ENCODE measurements around the gene TSPAN18. TPM values are rescaled to one million over a fixed set of nuclear protein-coding genes. Genes with fewer than 3 reads are reported as not detected.

TSPAN18 gene
- polyA plus RNA-seq, 1 donor from 2014 or later, result 2.1 TPM

DNA sequence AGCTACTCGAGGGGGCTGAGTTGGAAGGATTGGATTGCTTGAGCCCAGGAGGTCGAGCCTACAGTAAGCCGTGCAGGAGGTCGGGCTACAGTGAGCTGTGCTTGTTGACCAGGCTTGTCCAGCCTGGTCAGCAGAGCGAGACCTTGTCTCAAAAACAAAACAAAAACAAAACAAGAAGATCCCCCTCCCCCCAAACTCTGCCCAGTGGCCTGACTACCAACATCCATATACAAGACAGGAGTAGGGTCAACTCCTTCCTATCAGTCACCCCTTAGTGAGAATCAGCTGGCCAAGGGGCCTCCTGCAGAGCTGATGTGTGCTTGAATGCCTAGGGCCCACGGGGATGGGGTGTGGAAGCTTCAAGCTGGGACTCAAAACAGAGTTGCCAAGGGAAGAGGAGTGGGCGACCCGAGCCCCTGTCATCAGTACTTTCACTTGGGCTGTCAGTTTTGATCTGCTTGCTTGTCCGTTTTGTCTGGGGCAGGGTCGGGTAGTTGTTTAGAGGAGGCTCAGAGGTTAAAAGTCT lies 942 bp upstream of the TSPAN18 start:
- Mint-ChIP-seq H3K27ac (peak overlapping the region in 2 of 3 donors; percentile 73 to 95), H3K9me3 (no peaks in the 10 kb centered on the region), H3K4me1 (peaks cover 3 to 11% (median 10%) of the 10 kb centered on the region in 3 donors), H3K4me3 (peak overlapping the region; percentile 81 to 97 (median 89)), H3K36me3 (no peaks in the 10 kb centered on the region), H3K27me3 (peaks cover 5% of the 10 kb centered on the region)

GRCh38 chr11:44727114-44727372 lies 281 bp downstream of the TSPAN18 start:
- H3K27ac Mint-ChIP-seq, result no peak overlapping the region
- peaks cover 3 to 13% (median 11%) of the 10 kb centered on the region in 3 donors for H3K4me1 Mint-ChIP-seq
- no peak overlapping the region for H3K4me3 Mint-ChIP-seq

GRCh38 chr11:44727373-44728287 lies 868 bp downstream of the TSPAN18 start:
- no peaks in the 10 kb centered on the region for H3K36me3 Mint-ChIP-seq
- no peaks in the 10 kb centered on the region for H3K9me3 Mint-ChIP-seq
- peak overlapping the region in 1 of 3 donors; percentile 62 for H3K27ac Mint-ChIP-seq
- H3K27me3 Mint-ChIP-seq, result peaks cover 5% of the 10 kb centered on the region
- peak overlapping the region; percentile 80 to 93 (median 87) for H3K4me3 Mint-ChIP-seq
- H3K4me1 Mint-ChIP-seq, result peaks cover 3 to 13% (median 11%) of the 10 kb centered on the region in 3 donors

More at GRCh38 chr11:44727114-44727372, 281 bp downstream of the TSPAN18 start:
- no peaks in the 10 kb centered on the region for H3K36me3 Mint-ChIP-seq
- H3K27me3 Mint-ChIP-seq, result peaks cover 5% of the 10 kb centered on the region
- no peaks in the 10 kb centered on the region for H3K9me3 Mint-ChIP-seq

DNA sequence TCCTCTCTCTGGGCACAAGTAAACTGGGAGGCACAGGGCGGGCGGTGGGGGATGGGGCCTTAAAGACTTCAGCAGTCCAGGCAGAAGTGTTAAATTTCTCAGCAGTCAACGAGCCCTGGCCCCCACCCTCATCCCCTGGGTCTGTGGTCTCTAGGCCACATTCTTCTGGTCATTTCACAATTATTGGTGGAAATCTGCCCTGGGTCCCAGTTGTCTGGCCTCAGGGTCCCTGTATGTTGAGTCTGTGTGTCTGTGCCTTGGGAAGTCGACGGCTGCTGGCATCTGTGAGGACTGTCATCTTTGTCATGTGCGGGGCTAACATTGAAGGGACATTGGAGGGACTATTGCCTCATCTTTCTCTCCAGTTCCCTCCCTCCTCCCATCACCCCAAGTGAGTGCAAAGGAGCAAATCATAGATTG lies 1.7 kb downstream of the TSPAN18 start:
- Mint-ChIP-seq H3K4me1 (peaks cover 3 to 12% (median 11%) of the 10 kb centered on the region in 3 donors), H3K36me3 (no peaks in the 10 kb centered on the region), H3K27ac (peak overlapping the region in 1 of 3 donors; percentile 3), H3K9me3 (no peaks in the 10 kb centered on the region), H3K27me3 (peaks cover 5% of the 10 kb centered on the region), H3K4me3 (peak overlapping the region; percentile 80 to 93 (median 86))

DNA sequence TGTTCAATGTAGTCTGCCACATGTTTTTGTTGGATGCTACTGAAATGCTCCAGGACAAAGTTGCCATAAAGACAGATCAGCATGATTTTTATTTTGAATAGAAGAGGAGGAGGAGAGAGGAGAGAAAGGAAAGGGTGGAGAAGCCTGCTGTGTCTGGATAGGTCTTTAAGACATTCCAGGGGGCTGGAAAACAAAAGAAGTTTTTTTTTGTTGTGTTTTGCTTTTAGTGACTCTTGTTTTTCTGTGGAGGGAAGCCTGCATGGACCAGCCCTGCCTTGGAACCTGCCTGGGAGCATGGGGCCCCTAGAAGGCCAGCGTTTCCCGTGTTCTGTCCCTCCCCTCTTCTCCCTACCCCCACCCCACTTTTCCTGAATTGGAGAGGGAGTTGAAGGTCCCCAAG lies 2.3 kb downstream of the TSPAN18 start:
- peak overlapping the region in 3 of 4 donors; percentile 80 to 91 (median 82) for H3K4me3 Mint-ChIP-seq
- peaks cover 5% of the 10 kb centered on the region for H3K27me3 Mint-ChIP-seq
- H3K4me1 Mint-ChIP-seq, result peaks cover 3 to 12% (median 11%) of the 10 kb centered on the region in 3 donors
- no peaks in the 10 kb centered on the region for H3K36me3 Mint-ChIP-seq
- H3K9me3 Mint-ChIP-seq, result peaks cover 0 to 1% (median 0%) of the 10 kb centered on the region in 3 donors
- H3K27ac Mint-ChIP-seq, result no peak overlapping the region

- peak overlapping the region in 1 of 3 donors; percentile 87 for H3K27ac Mint-ChIP-seq
- H3K4me1 Mint-ChIP-seq, result peaks cover 3 to 12% (median 11%) of the 10 kb centered on the region in 3 donors
- peak overlapping the region in 2 of 4 donors; percentile 8 to 35 for H3K4me3 Mint-ChIP-seq
- peaks cover 5% of the 10 kb centered on the region for H3K27me3 Mint-ChIP-seq
- H3K36me3 Mint-ChIP-seq, result no peaks in the 10 kb centered on the region
- H3K9me3 Mint-ChIP-seq, result peaks cover 0 to 2% (median 0%) of the 10 kb centered on the region in 3 donors
These were observed 3.0 kb downstream of the TSPAN18 start for GRCh38 chr11:44729713-44730112.

DNA sequence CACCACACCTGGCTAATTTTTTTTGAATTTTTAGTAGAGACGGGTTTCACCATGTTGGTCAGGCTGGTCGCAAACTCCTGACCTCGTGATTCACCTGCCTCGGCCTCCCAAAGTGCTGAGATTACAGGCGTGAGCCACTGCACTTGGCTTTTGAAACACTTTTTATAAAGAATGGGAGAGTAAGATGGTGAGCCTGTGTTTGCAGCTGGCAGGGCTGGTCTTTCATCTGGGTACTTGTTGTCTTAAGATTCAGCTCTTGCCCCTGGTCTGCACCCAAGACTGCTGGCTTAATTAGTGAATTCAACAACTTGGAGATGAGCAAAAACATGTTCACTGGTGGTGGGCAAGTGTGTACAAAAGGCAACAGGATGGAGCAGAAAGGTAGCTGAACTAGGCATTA lies 4.0 kb downstream of the TSPAN18 start:
- no peaks in the 10 kb centered on the region for H3K36me3 Mint-ChIP-seq
- peaks cover 0 to 2% (median 0%) of the 10 kb centered on the region in 3 donors for H3K9me3 Mint-ChIP-seq
- H3K27ac Mint-ChIP-seq, result peak overlapping the region in 1 of 3 donors; percentile 36
- peaks cover 3 to 12% (median 11%) of the 10 kb centered on the region in 3 donors for H3K4me1 Mint-ChIP-seq
- H3K27me3 Mint-ChIP-seq, result peaks cover 5% of the 10 kb centered on the region
- peak overlapping the region in 1 of 4 donors; percentile 34 for H3K4me3 Mint-ChIP-seq

DNA sequence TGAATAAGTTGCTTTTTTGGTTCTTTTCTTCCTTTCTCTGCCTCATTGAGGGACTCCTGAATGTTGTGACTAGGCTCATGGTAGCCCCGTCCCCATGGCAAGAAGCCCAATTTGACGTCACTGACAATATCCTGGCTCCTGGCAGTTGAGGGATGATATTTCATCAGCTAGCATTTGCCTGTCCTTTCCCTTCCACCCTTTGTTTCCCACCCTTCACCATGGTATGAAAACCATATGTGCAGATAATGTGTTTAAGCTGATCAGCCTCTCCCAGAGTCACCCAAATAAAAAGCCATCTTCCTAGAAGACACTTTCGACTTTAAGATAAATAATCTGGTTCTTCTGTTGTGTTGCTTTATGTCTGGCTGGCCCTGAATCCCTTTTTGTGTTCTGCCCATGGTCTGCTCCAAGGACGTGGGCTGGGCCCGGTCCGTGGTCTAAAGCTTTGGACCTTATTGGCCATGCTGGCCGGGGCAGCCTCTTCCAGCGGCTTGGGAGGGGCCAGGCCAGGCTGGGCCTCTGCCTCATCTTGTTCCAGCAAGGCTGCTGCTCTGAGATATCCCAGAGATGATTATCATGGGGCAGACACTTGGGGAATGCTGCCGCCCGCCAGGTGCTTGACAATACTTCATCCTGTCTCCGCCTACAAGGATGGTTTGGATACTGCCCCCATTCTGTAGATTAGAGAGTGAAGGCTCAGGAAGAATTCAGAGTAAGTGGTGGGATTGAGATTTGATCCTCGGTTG lies 5.1 kb downstream of the TSPAN18 start:
- no peak overlapping the region for H3K27ac Mint-ChIP-seq
- H3K27me3 Mint-ChIP-seq, result peaks cover 5% of the 10 kb centered on the region
- H3K4me3 Mint-ChIP-seq, result no peak overlapping the region
- H3K4me1 Mint-ChIP-seq, result peaks cover 0 to 6% (median 6%) of the 10 kb centered on the region in 3 donors
- H3K9me3 Mint-ChIP-seq, result peaks cover 0 to 2% (median 0%) of the 10 kb centered on the region in 3 donors
- H3K36me3 Mint-ChIP-seq, result no peaks in the 10 kb centered on the region

GRCh38 chr11:44732564-44732963 lies 5.8 kb downstream of the TSPAN18 start:
- Mint-ChIP-seq H3K36me3 (no peaks in the 10 kb centered on the region), H3K27me3 (peaks cover 5% of the 10 kb centered on the region), H3K4me3 (no peak overlapping the region), H3K9me3 (peaks cover 0 to 2% (median 0%) of the 10 kb centered on the region in 3 donors), H3K4me1 (peaks cover 0 to 6% (median 6%) of the 10 kb centered on the region in 3 donors), H3K27ac (no peak overlapping the region)

DNA sequence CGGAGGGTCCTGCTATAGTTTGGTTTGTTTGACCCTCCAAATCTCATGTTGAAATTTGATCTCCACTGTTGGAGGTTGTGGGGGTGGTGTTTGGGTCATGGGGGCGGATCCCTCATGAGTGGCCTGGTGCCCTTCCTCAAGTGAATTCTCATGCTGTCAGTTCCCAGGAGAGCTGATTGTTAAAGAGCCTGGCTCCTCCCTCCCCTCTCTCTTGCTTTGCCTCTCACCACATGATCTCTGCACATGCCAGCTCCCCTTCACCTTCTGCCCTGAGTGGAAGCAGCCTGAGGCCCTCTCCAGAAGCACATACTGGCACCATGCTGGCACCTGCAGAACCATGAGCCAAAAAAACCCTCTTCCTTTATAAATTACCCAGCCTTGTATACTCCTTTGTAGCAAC lies 7.1 kb downstream of the TSPAN18 start:
- H3K9me3 Mint-ChIP-seq, result peaks cover 0 to 2% (median 0%) of the 10 kb centered on the region in 3 donors
- no peak overlapping the region for H3K4me3 Mint-ChIP-seq
- H3K4me1 Mint-ChIP-seq, result peaks cover 0 to 3% (median 0%) of the 10 kb centered on the region in 3 donors
- no peaks in the 10 kb centered on the region for H3K36me3 Mint-ChIP-seq
- peak overlapping the region in 1 of 3 donors; percentile 81 for H3K27ac Mint-ChIP-seq
- H3K27me3 Mint-ChIP-seq, result no peaks in the 10 kb centered on the region

DNA sequence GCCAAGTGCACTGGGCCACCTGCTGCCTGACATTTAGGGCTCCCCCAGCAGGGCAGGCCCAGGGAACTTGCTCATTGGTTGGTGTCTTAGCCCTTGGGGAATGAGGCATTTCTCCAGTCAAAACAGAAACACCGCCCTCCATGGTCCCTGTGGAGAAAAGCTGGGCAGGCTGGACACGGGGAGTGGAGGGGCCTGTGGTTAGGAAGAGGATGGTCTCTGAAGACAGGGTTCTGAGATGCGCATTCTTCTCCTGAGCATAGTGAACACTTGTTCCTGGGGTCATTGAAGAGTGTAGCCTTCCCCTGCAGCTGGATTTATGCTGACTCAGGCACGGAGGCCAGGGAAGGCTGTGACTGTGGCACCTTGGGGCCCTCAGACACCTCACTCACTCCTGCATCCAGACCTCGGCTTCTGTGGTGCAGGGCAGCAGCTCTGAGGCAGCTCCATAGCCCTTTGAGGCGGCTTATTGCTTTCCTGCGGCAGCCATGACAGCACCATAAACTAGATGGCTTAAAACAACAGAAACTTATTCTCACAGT lies 8.2 kb downstream of the TSPAN18 start:
- H3K36me3 Mint-ChIP-seq, result peaks cover 1% of the 10 kb centered on the region
- H3K4me3 Mint-ChIP-seq, result no peak overlapping the region
- H3K4me1 Mint-ChIP-seq, result peaks cover 0 to 3% (median 0%) of the 10 kb centered on the region in 3 donors
- H3K27me3 Mint-ChIP-seq, result no peaks in the 10 kb centered on the region
- peaks cover 0 to 2% (median 0%) of the 10 kb centered on the region in 3 donors for H3K9me3 Mint-ChIP-seq
- H3K27ac Mint-ChIP-seq, result no peak overlapping the region

GRCh38 chr11:44736791-44737190 lies 10.0 kb downstream of the TSPAN18 start:
- no peaks in the 10 kb centered on the region for H3K4me1 Mint-ChIP-seq
- H3K4me3 Mint-ChIP-seq, result no peak overlapping the region

DNA sequence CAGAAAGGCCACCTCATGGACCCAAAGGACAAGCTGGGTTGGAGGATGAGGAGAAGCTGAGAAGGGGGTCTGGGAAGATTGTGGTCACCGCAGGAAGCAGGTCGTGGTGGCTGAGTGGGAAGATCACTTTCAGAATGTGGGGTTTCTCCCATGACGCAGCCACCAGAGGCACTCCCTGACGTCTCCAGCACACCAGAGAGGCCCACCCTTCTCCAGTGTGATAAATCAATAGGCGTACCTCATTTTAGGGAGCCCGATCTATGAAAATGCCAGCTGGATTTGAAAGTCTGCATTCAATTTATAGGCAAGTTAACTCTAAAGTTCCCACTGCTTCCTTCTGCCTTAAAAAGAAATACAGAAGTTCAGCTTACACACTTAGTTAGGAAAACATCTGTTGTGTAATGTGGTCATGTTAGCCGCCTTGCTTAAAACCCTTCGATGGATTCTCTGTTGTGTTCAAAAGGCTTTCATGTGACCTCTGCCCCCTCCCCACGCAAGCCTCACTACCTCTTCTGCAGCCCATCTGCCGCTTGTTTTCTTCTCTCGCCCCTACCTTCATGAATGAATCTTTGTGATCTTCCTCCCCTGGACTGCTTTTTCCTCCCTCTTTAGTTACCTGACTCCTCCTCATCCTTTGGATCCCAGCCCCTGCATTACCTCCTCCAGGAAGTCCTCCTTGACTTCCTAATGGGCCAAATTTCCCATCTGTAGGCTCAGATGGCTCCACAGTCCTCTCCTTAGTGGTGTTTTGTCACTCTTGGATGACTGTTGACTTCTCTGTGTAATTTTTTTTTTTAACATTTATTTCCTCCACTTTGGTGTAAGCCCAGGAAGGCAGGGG lies 10.7 kb downstream of the TSPAN18 start:
- Mint-ChIP-seq H3K4me1 (no peaks in the 10 kb centered on the region), H3K27ac (no peak overlapping the region)

More at GRCh38 chr11:44736791-44737190, 10.0 kb downstream of the TSPAN18 start:
- Mint-ChIP-seq H3K27me3 (no peaks in the 10 kb centered on the region), H3K27ac (no peak overlapping the region), H3K36me3 (peaks cover 1% of the 10 kb centered on the region), H3K9me3 (peaks cover 0 to 2% (median 0%) of the 10 kb centered on the region in 3 donors)

GRCh38 chr11:44738791-44739190 lies 12.0 kb downstream of the TSPAN18 start:
- Mint-ChIP-seq H3K9me3 (peaks cover 0 to 2% (median 0%) of the 10 kb centered on the region in 3 donors), H3K27ac (no peak overlapping the region), H3K4me1 (peaks cover 0 to 2% (median 0%) of the 10 kb centered on the region in 3 donors), H3K36me3 (peaks cover 1% of the 10 kb centered on the region), H3K4me3 (no peak overlapping the region), H3K27me3 (no peaks in the 10 kb centered on the region)

More for the DNA sequence above, 10.7 kb downstream of the TSPAN18 start:
- Mint-ChIP-seq H3K36me3 (peaks cover 1% of the 10 kb centered on the region), H3K9me3 (peaks cover 0 to 2% (median 0%) of the 10 kb centered on the region in 3 donors), H3K4me3 (no peak overlapping the region), H3K27me3 (no peaks in the 10 kb centered on the region)
